Small intestine (tissue), 7 donors: ENCODE measurements around the gene ADGRL3. TPM values are rescaled to one million over a fixed set of nuclear protein-coding genes. Genes with fewer than 3 reads are reported as not detected.
"Not testable (repeated sequence)": the region's sequence is repeated elsewhere in the genome, so short reads cannot be mapped to it uniquely, and the experiment has no call there.

ENCODE experiments used
- DNase-seq, 2 donors: peaks; one replicate each; pipeline versions ENCODE4 v3.0.0 to v3.0.0-alpha.2; 2013
- FAIRE-seq: peaks from 2 replicates; lab custom pipeline; 2012; peaks lifted over from hg19 to GRCh38; lab: Jason Lieb, UNC
- H3K27ac ChIP-seq, 3 donors: one replicate each; pipeline ENCODE4 v1.5.1; 2013; ENCODE audit warnings: low read length in 2 of 3, mild to moderate bottlenecking in 2 of 3, control low read depth in 1 of 3, inconsistent platforms in 1 of 3, low read depth in 1 of 3, moderate library complexity in 1 of 3
- H3K27me3 ChIP-seq, 3 donors: one replicate each; pipeline ENCODE4 v1.6.1; 2013; ENCODE audit warnings: low read length in 3 of 3, inconsistent platforms in 1 of 3; ENCODE audit not compliant: control insufficient read depth in 3 of 3, insufficient read depth in 3 of 3
- H3K36me3 ChIP-seq, 3 donors: one replicate each; pipeline ENCODE4 v1.6.1; 2013; ENCODE audit warnings: low read length in 3 of 3, inconsistent platforms in 1 of 3, low read depth in 1 of 3, mild to moderate bottlenecking in 1 of 3, moderate library complexity in 1 of 3; ENCODE audit not compliant: control insufficient read depth in 3 of 3, insufficient read depth in 2 of 3
- H3K4me1 ChIP-seq, 3 donors: one replicate each; pipeline ENCODE4 v1.6.1; 2013; ENCODE audit warnings: low read length in 2 of 3, inconsistent platforms in 1 of 3, low read depth in 1 of 3, mild to moderate bottlenecking in 1 of 3, moderate library complexity in 1 of 3; ENCODE audit not compliant: control insufficient read depth in 3 of 3, insufficient read depth in 2 of 3
- H3K4me3 ChIP-seq, 3 donors: one replicate each; pipeline ENCODE4 v1.5.1; 2013; ENCODE audit warnings: low read length in 3 of 3, control low read depth in 1 of 3, inconsistent platforms in 1 of 3, low read depth in 1 of 3, mild to moderate bottlenecking in 1 of 3, moderate library complexity in 1 of 3
- H3K9me3 ChIP-seq, 2 donors: one replicate each; pipeline ENCODE4 v1.6.1; 2013; ENCODE audit warnings: low read depth in 1 of 2, low read length in 1 of 2; ENCODE audit not compliant: control insufficient read depth in 2 of 2, insufficient read depth in 1 of 2
- WGBS, 3 donors: extraction: QIAGEN DNeasy Blood & Tissue Kit; methylation state at CpG; one replicate each; pipeline ENCODE4 v1.1.7; 2013; 5-methylcytosine and 5-hydroxymethylcytosine counted together
- polyA plus RNA-seq, 4 donors: library from polyadenylated mRNA; stranded (reverse) in 3 of 4; unstranded in 1 of 4; fragments of 200-250 nt in 3 of 4; fragments of 120-200 nt in 1 of 4; gene quantifications; one replicate each; pipeline versions ENCODE4 v1.2.1 to v1.2.3, GENCODE V29; 2013
- donor health status: healthy with polysubstance abuse.
- donor health status: control.
- donor health status: control.
- donor health status: Bipolar disorder and iron deficiency.
- donor health status: healthy.

ADGRL3 gene
- polyA plus RNA-seq, 4 donors: under 0.01 to 7.9 (median 1.3) TPM

- DNase-seq: no peak
- WGBS, 3 donors: 57 to 78% (median 64%) methylated on average over 4 of the region's 4 CpGs
- no peaks in the 10 kb centered on the region for H3K36me3 ChIP-seq
- H3K4me1 ChIP-seq: no peaks in the 10 kb centered on the region
- FAIRE-seq: no peak
- no peaks in the 10 kb centered on the region for H3K27me3 ChIP-seq
- H3K4me3 ChIP-seq: no peak overlapping the region
- no peaks in the 10 kb centered on the region for H3K9me3 ChIP-seq
- no peak overlapping the region for H3K27ac ChIP-seq
Measured at GRCh38 chr4:61619528-61619927, 419.4 kb downstream of the ADGRL3 start.

GRCh38 chr4:61628282-61628681, 428.2 kb downstream of the ADGRL3 start:
- no peak for DNase-seq
- Histone ChIP-seq H3K27ac (no peak overlapping the region), H3K4me1 (no peaks in the 10 kb centered on the region), H3K9me3 (no peaks in the 10 kb centered on the region), H3K27me3 (no peaks in the 10 kb centered on the region), H3K36me3 (no peaks in the 10 kb centered on the region), H3K4me3 (no peak overlapping the region)
- FAIRE-seq: no peak
- WGBS, 3 donors: 86 to 90% (median 88%) methylated on average over 1 of the region's 1 CpG

GRCh38 chr4:61628727-61629126, 428.6 kb downstream of the ADGRL3 start:
- no peak for FAIRE-seq
- DNase-seq: peak; percentile 8
- no peak overlapping the region for H3K27ac ChIP-seq
- no peaks in the 10 kb centered on the region for H3K4me1 ChIP-seq
- no peak overlapping the region for H3K4me3 ChIP-seq
- no peaks in the 10 kb centered on the region for H3K36me3 ChIP-seq
- no peaks in the 10 kb centered on the region for H3K27me3 ChIP-seq
- WGBS, 3 donors: 54 to 68% (median 64%) methylated on average over 1 of the region's 1 CpG
- no peaks in the 10 kb centered on the region for H3K9me3 ChIP-seq

GRCh38 chr4:61630548-61630947, 430.4 kb downstream of the ADGRL3 start:
- whole genome bisulfite sequencing, 3 donors: 38 to 57% (median 46%) methylated on average over 2 of the region's 2 CpGs
- Histone ChIP-seq H3K27ac (no peak overlapping the region), H3K36me3 (no peaks in the 10 kb centered on the region), H3K27me3 (no peaks in the 10 kb centered on the region), H3K4me3 (no peak overlapping the region), H3K4me1 (no peaks in the 10 kb centered on the region), H3K9me3 (no peaks in the 10 kb centered on the region)
- DNase-seq (no peak), FAIRE-seq (no peak)

- FAIRE-seq: no peak
- Histone ChIP-seq H3K4me1 (no peaks in the 10 kb centered on the region), H3K4me3 (no peak overlapping the region), H3K27me3 (no peaks in the 10 kb centered on the region), H3K9me3 (no peaks in the 10 kb centered on the region), H3K27ac (no peak overlapping the region), H3K36me3 (no peaks in the 10 kb centered on the region)
- WGBS, 3 donors: 70 to 80% (median 78%) methylated on average over 1 of the region's 1 CpG
- DNase-seq: peak in 1 of 2 donors; percentile 12
Measured at GRCh38 chr4:61638591-61638990, 438.5 kb downstream of the ADGRL3 start.

- not testable (repeated sequence) for H3K36me3 ChIP-seq, H3K4me3 ChIP-seq, H3K9me3 ChIP-seq, H3K27me3 ChIP-seq, H3K4me1 ChIP-seq, H3K27ac ChIP-seq, DNase-seq, FAIRE-seq
- 87 to 90% (median 89%) methylated on average over 26 of the region's 26 CpGs for WGBS, 3 donors
Measured at GRCh38 chr4:61646746-61647350, 446.7 kb downstream of the ADGRL3 start.

- no peak overlapping the region for H3K4me3 ChIP-seq
- no peak for DNase-seq
- H3K27ac ChIP-seq: no peak overlapping the region
- no peaks in the 10 kb centered on the region for H3K4me1 ChIP-seq
- no peak for FAIRE-seq
- no peaks in the 10 kb centered on the region for H3K27me3 ChIP-seq
- WGBS, 3 donors: 71 to 100% (median 94%) methylated on average over 1 of the region's 1 CpG
- no peaks in the 10 kb centered on the region for H3K36me3 ChIP-seq
- H3K9me3 ChIP-seq: no peaks in the 10 kb centered on the region
Measured at GRCh38 chr4:61648264-61648663, 448.1 kb downstream of the ADGRL3 start.

GRCh38 chr4:61657016-61657415, 456.9 kb downstream of the ADGRL3 start:
- Histone ChIP-seq H3K4me3 (no peak overlapping the region), H3K36me3 (no peaks in the 10 kb centered on the region), H3K9me3 (no peaks in the 10 kb centered on the region), H3K27ac (no peak overlapping the region), H3K4me1 (no peaks in the 10 kb centered on the region), H3K27me3 (no peaks in the 10 kb centered on the region)
- FAIRE-seq (no peak), DNase-seq (no peak)
- 61 to 75% (median 71%) methylated on average over 2 of the region's 2 CpGs for WGBS, 3 donors

- 88 to 90% (median 89%) methylated on average over 7 of the region's 7 CpGs for WGBS, 3 donors
- no peaks in the 10 kb centered on the region for H3K4me1 ChIP-seq
- no peak overlapping the region for H3K27ac ChIP-seq
- DNase-seq (no peak), FAIRE-seq (no peak)
- H3K4me3 ChIP-seq: no peak overlapping the region
- H3K27me3 ChIP-seq: no peaks in the 10 kb centered on the region
- peaks cover 2 to 14% of the 10 kb centered on the region in 2 donors for H3K9me3 ChIP-seq
- peaks cover 0 to 4% (median 0%) of the 10 kb centered on the region in 3 donors for H3K36me3 ChIP-seq
Measured at GRCh38 chr4:61661960-61662359, 461.8 kb downstream of the ADGRL3 start.
